DND-41 (cell line): Measurements from ENCODE around the gene SPATA17.

Source experiments
- ATAC-seq: fragments of 200-7000 bp; cut with Tn5 transposase; 3 replicates; pipeline ENCODE4 v1.9.1; 2021; ENCODE audit warnings: low read depth; ENCODE audit not compliant: insufficient read depth
- DNase-seq: peaks from one replicate; pipeline ENCODE4 v3.0.0-alpha.2; 2020
- H2AFZ ChIP-seq: 2 replicates; pipeline ENCODE4 v1.6.0; 2012; ENCODE audit warnings: low read depth, low read length
- H3K27ac ChIP-seq: 2 replicates; pipeline ENCODE4 v1.5.1; 2012; ENCODE audit warnings: low read length, inconsistent platforms
- H3K27me3 ChIP-seq: fragments of 200-600 bp; sonication (generic); 2 replicates; pipeline ENCODE4 v1.6.0; 2012; ENCODE audit warnings: low read length, mild to moderate bottlenecking, inconsistent platforms; ENCODE audit not compliant: insufficient read depth, poor library complexity
- H3K36me3 ChIP-seq: 2 replicates; pipeline ENCODE4 v1.5.1; 2012; ENCODE audit warnings: low read length, inconsistent platforms; ENCODE audit not compliant: insufficient read depth
- H3K4me1 ChIP-seq: 2 replicates; pipeline ENCODE4 v1.5.1; 2012; ENCODE audit warnings: mild to moderate bottlenecking, low read length; ENCODE audit not compliant: insufficient read depth
- H3K4me2 ChIP-seq: 2 replicates; pipeline ENCODE4 v1.6.0; 2012; ENCODE audit warnings: mild to moderate bottlenecking, moderate library complexity, low read length, inconsistent platforms; ENCODE audit not compliant: insufficient read depth
- H3K4me3 ChIP-seq, 2 experiments: fragments of 200-600 bp in 1 of 2; shearing (Covaris generic) in 1 of 2; 2 replicates each; pipeline ENCODE4 v1.5.1; 2012 to 2016; ENCODE audit warnings: inconsistent platforms in 2 of 2, low read length in 2 of 2, mild to moderate bottlenecking in 2 of 2, low read depth in 1 of 2, moderate library complexity in 1 of 2
- H3K79me2 ChIP-seq: 2 replicates; pipeline ENCODE4 v1.6.0; 2012; ENCODE audit warnings: low read length, inconsistent platforms; ENCODE audit not compliant: insufficient read depth
- H3K9ac ChIP-seq: 2 replicates; pipeline ENCODE4 v1.6.0; 2012; ENCODE audit warnings: low read depth, mild to moderate bottlenecking, inconsistent platforms, low read length, moderate library complexity
- H3K9me3 ChIP-seq: 2 replicates; pipeline ENCODE4 v1.5.1; 2012; ENCODE audit warnings: low read length, moderate library complexity, mild to moderate bottlenecking, inconsistent platforms; ENCODE audit not compliant: insufficient read depth, severe bottlenecking
- H4K20me1 ChIP-seq: 2 replicates; pipeline ENCODE4 v1.6.0; 2012; ENCODE audit warnings: low read length; ENCODE audit not compliant: insufficient read depth
- EZH2 ChIP-seq: IDR thresholded peaks from 3 replicates; pipeline ENCODE4 v1.6.1; 2012; ENCODE audit warnings: borderline replicate concordance, low read depth, mild to moderate bottlenecking, moderate library complexity, low read length, inconsistent platforms; ENCODE audit not compliant: severe bottlenecking
- TF ChIP-seq, protein P1 (sequence below): IDR thresholded peaks from 2 replicates; pipeline ENCODE4 v1.5.1; 2012; ENCODE audit warnings: borderline replicate concordance, low read length, moderate library complexity, mild to moderate bottlenecking; ENCODE audit not compliant: poor library complexity, severe bottlenecking; ENCODE audit errors: extremely low read depth

The SPATA17 gene

DNA sequence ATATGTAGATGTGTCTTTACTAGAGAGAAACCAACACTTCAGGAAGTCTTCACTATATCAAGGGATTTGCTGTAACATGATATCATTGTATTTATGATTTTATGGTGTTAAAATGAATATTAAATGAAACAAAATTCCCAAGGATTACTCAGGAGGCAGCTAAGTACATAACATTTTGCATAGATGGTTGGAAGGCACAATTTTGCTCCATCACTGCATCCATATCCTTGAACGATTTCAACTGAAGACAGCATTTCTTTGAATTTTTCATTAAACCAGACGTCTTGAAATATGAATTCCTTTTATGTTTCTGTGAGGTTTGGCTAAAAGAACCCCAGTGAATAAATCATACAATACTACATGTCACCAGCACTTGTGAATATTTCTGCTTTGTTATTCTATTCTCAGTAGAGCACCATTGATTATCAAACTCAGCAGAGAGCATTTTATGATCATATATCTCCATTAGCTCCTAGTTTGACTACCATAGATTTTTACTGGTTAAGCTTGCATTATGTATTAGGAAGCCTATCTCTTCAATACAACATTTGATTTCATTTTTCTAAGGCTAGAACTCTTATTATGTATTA, 37.3 kb downstream of the SPATA17 start:
- no peaks in the 10 kb centered on the region for H3K36me3 ChIP-seq
- no peaks in the 10 kb centered on the region for H3K27me3 ChIP-seq

DNA sequence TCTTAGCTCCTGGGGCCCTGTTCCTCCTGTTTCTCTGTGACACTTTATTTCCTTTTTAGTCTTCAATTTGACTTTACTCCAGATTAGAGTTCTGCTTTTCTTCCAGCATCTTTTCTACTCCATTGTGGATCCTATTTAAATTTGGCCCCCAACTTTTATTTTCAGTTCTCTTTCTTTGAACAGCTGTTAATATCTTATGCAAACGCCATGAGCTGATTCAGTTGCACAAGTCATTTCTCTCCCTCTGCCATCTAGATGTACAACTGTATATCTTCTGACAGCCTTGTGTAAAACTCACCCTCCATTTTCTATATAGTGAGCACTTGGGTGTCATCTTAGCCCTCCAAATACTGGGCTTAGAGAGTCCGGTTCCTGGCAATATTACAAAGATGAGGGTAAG, 42.2 kb downstream of the SPATA17 start:
- no peaks in the 10 kb centered on the region for H3K36me3 ChIP-seq
- H2AFZ ChIP-seq, result no peak overlapping the region
- DNase-seq (no peak), ATAC-seq (no peak)
- no peaks in the 10 kb centered on the region for H4K20me1 ChIP-seq
- TF ChIP-seq, protein P1, sequence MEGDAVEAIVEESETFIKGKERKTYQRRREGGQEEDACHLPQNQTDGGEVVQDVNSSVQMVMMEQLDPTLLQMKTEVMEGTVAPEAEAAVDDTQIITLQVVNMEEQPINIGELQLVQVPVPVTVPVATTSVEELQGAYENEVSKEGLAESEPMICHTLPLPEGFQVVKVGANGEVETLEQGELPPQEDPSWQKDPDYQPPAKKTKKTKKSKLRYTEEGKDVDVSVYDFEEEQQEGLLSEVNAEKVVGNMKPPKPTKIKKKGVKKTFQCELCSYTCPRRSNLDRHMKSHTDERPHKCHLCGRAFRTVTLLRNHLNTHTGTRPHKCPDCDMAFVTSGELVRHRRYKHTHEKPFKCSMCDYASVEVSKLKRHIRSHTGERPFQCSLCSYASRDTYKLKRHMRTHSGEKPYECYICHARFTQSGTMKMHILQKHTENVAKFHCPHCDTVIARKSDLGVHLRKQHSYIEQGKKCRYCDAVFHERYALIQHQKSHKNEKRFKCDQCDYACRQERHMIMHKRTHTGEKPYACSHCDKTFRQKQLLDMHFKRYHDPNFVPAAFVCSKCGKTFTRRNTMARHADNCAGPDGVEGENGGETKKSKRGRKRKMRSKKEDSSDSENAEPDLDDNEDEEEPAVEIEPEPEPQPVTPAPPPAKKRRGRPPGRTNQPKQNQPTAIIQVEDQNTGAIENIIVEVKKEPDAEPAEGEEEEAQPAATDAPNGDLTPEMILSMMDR, result no peak
- no peak for TF ChIP-seq EZH2
- H3K4me1 ChIP-seq, result no peaks in the 10 kb centered on the region
- H3K27ac ChIP-seq, result no peak overlapping the region
- H3K79me2 ChIP-seq, result no peaks in the 10 kb centered on the region
- H3K9me3 ChIP-seq, result no peaks in the 10 kb centered on the region
- no peak overlapping the region for H3K4me2 ChIP-seq
- no peak overlapping the region for H3K4me3 ChIP-seq
- no peak overlapping the region for H3K9ac ChIP-seq
- H3K27me3 ChIP-seq, result no peaks in the 10 kb centered on the region

More for the DNA sequence above, 37.3 kb downstream of the SPATA17 start:
- no peak for TF ChIP-seq EZH2
- TF ChIP-seq, protein P1, result no peak
- no peaks in the 10 kb centered on the region for H3K4me1 ChIP-seq
- DNase-seq (no peak), ATAC-seq (no peak)
- H3K79me2 ChIP-seq, result no peaks in the 10 kb centered on the region
- H3K4me2 ChIP-seq, result no peak overlapping the region
- H4K20me1 ChIP-seq, result no peaks in the 10 kb centered on the region
- no peak overlapping the region for H3K27ac ChIP-seq
- H3K9ac ChIP-seq, result no peak overlapping the region
- no peaks in the 10 kb centered on the region for H3K9me3 ChIP-seq
- H3K4me3 ChIP-seq, result no peak overlapping the region
- H2AFZ ChIP-seq, result no peak overlapping the region

DNA sequence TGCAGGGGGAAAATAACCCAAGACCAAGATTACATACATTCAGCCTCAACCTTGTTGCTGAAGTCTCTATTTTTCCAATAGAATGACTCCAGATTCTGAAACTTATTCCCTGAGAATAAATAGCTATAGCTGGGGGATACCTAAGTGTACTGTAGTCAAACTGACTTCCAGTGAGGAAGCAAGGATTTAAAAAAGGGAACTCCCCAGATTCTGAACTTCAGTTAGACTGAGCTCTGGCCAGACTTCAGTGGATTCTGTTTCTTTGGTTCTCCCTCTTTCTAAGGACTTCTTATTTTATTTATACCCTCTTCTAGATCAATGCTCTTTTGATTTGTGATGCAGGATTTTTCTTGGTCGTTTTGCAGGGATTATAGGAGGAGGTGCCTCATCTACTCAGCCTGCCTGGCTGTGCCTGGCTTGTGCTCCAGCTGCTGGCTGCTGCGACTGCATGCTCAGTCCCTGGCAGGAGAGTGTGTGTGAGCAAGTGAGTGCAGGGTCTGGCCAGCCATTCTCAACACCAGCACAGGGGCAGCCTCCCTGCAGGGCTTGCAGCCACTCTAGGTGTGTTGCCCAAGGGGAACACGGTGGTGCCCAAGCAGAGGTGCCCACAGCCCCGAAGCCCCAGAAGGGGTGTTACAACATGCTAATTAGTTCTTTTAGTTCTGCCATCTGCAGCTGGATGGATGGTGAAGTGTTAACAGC, 43.0 kb downstream of the SPATA17 start:
- TF ChIP-seq EZH2, result no peak
- TF ChIP-seq, protein P1, result no peak
- DNase-seq, result no peak
- Histone ChIP-seq H3K4me2 (no peak overlapping the region), H3K27ac (no peak overlapping the region), H3K4me1 (no peaks in the 10 kb centered on the region), H3K27me3 (no peaks in the 10 kb centered on the region), H3K79me2 (no peaks in the 10 kb centered on the region), H3K36me3 (no peaks in the 10 kb centered on the region), H3K9ac (no peak overlapping the region), H3K9me3 (no peaks in the 10 kb centered on the region), H4K20me1 (no peaks in the 10 kb centered on the region), H3K4me3 (no peak overlapping the region), H2AFZ (no peak overlapping the region)
- ATAC-seq, result no peak
